Measurements from ENCODE around the gene CHAD. TPM values are rescaled to one million over a fixed set of nuclear protein-coding genes. Genes with fewer than 3 reads are reported as not detected.

The CHAD gene
- total and polyA plus RNA-seq, 4 donors: 0.14 to 0.37 (median 0.35) TPM; not detected in 1

DNA sequence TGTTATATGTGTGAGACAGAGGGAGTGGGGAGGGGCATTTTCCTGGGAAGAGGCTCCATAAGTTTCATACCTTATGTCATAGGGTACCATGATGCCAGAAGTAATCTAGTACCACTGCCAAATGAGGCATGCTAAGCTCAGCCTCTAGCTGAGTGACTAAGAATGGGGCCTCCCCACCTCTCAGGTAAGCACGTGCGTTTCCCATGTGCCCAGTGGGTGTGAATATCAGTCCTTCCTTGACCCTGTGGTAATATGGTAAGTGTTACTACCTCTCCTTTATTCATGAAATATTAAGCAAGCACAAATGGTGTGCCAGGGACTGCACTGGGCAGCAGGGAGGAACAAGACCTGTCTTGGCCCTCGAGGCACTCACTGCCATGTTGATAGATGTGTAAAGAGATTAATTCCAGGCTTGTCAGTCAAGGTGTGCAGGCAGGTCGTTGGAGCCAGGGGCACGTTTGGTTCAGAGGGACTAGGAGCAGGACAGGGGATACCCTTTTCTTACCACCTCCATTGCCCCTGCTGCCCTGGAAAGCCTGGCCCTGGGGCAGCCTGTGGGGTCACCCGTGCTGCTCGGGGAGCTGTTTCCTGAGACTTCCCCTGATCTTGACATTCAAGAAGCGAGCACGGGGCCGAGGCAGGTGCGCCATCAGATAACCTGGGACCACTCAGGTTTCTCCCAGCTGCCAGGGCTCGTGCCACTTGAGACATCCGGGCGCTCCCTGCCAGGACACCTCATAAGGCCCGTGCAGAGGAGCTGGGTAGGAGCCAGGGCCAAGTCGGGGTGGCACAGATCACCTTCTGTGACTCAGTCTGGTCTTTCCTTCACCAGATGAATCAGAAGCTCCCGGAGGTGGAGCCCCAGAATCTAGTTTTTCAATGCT is 18.8 kb upstream of the CHAD start:
- Histone ChIP-seq H3K27me3 (ENCODE audit: control insufficient read depth in 3 of 3, insufficient read depth in 3 of 3, low read length in 2 of 3) (no peaks in the 10 kb centered on the region), H3K4me1 (ENCODE audit: control insufficient read depth in 5 of 5, insufficient read depth in 5 of 5, low read length in 5 of 5) (peaks cover 0 to 4% (median 0%) of the 10 kb centered on the region in 5 donors), H3K9ac (ENCODE audit: insufficient read depth in 1 of 2, low read length in 2 of 2) (no peak overlapping the region), H3K9me3 (ENCODE audit: control insufficient read depth in 4 of 4, insufficient read depth in 3 of 4, low read length in 3 of 4) (no peaks in the 10 kb centered on the region), H3K36me3 (ENCODE audit: control insufficient read depth in 4 of 4, insufficient read depth in 4 of 4, low read length in 4 of 4) (peaks cover 6 to 30% (median 11%) of the 10 kb centered on the region in 4 donors), H3K4me3 (no peak overlapping the region), H3K27ac (ENCODE audit: low read depth in 1 of 2, low read length in 1 of 2) (no peak overlapping the region)
- 85 to 89% methylated on average over 17 of the region's 17 CpGs for WGBS, 2 donors
- TF ChIP-seq, protein P1, sequence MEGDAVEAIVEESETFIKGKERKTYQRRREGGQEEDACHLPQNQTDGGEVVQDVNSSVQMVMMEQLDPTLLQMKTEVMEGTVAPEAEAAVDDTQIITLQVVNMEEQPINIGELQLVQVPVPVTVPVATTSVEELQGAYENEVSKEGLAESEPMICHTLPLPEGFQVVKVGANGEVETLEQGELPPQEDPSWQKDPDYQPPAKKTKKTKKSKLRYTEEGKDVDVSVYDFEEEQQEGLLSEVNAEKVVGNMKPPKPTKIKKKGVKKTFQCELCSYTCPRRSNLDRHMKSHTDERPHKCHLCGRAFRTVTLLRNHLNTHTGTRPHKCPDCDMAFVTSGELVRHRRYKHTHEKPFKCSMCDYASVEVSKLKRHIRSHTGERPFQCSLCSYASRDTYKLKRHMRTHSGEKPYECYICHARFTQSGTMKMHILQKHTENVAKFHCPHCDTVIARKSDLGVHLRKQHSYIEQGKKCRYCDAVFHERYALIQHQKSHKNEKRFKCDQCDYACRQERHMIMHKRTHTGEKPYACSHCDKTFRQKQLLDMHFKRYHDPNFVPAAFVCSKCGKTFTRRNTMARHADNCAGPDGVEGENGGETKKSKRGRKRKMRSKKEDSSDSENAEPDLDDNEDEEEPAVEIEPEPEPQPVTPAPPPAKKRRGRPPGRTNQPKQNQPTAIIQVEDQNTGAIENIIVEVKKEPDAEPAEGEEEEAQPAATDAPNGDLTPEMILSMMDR (IDR thresholded peaks at IDR 0.05; ENCODE audit: control extremely low read depth, extremely low read depth): no peak
- no peak for ATAC-seq (ENCODE audit: insufficient read depth, low FRiP score)
- no peak for DNase-seq

DNA sequence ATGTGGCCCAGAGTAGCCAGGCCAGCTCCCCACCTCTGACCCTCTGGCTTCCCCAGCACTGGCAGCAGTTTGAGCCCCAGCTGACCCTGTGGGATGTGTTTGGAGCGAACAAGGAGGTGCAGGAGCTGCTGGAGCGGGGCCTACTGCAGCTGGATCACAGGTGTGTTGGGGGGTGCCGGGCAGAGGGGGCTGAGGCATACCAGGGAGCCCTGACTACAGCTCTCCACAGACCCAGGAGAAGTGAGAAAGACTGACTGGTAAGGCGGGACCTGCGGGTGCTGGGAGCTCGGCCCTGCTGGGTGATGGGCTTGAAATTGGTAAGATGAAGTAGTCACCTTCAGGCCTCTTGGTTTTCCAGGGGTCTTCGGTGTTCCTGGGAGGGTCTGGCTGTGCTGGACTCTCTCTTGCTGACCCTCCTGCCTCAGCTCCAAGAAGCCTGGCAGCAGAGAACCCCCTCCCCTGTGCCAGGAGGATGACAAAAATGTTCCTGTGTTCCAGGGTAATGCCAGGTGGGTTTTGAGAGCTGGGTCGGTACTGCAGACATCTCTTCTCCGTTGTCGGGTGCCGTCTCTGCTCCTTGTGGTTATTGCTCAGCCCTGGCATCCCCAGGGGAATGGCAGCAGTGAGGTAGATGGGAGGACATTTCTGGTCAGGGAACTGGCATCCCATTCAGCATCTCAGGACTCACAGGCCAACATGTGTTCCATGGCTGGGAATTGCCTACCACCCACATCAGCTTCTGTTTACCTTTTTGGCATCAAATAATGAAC is 15.9 kb upstream of the CHAD start:
- no peak for ATAC-seq (ENCODE audit: insufficient read depth, low FRiP score)

DNA sequence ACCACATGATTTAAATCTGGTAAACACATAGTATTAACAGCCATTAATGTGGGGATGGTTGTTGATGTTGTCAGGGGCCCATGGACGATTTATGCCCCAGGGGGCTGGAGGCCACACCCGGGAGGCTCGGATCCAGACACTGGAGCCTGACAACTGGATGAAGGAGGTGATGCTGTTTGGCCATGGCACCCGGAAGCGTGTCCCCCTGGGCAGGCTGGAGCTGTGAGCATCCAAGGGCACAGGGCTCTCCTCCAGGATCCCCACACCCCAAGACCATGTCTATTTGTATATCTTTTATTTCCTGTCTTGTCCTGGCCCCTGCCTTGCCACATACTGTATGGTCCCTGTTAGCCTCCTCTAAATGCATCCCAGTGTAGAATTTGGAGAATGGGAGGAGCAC is 14.6 kb upstream of the CHAD start:
- peaks cover 6 to 36% (median 11%) of the 10 kb centered on the region in 4 donors for H3K36me3 ChIP-seq (ENCODE audit: control insufficient read depth in 4 of 4, insufficient read depth in 4 of 4, low read length in 4 of 4)
- H3K9me3 ChIP-seq (ENCODE audit: control insufficient read depth in 4 of 4, insufficient read depth in 3 of 4, low read length in 3 of 4): no peaks in the 10 kb centered on the region
- peaks cover 0 to 8% (median 6%) of the 10 kb centered on the region in 5 donors for H3K4me1 ChIP-seq (ENCODE audit: control insufficient read depth in 5 of 5, insufficient read depth in 5 of 5, low read length in 5 of 5)
- ATAC-seq (ENCODE audit: insufficient read depth, low FRiP score) (no peak), DNase-seq (no peak)
- TF ChIP-seq, protein P1 (IDR thresholded peaks at IDR 0.05; ENCODE audit: control extremely low read depth, extremely low read depth): no peak
- 88 to 90% methylated on average over 5 of the region's 5 CpGs for WGBS, 2 donors
- no peak overlapping the region for H3K27ac ChIP-seq (ENCODE audit: low read depth in 1 of 2, low read length in 1 of 2)
- H3K27me3 ChIP-seq (ENCODE audit: control insufficient read depth in 3 of 3, insufficient read depth in 3 of 3, low read length in 2 of 3): no peaks in the 10 kb centered on the region
- no peak overlapping the region for H3K4me3 ChIP-seq
- H3K9ac ChIP-seq (ENCODE audit: insufficient read depth in 1 of 2, low read length in 2 of 2): no peak overlapping the region

More for the DNA sequence above, 15.9 kb upstream of the CHAD start:
- no peak overlapping the region for H3K4me3 ChIP-seq
- no peak overlapping the region for H3K9ac ChIP-seq (ENCODE audit: insufficient read depth in 1 of 2, low read length in 2 of 2)
- 95 to 96% methylated on average over 9 to 11 of the region's 11 CpGs for WGBS, 2 donors
- TF ChIP-seq, protein P1 (IDR thresholded peaks at IDR 0.05; ENCODE audit: control extremely low read depth, extremely low read depth): no peak
- peaks cover 6 to 36% (median 11%) of the 10 kb centered on the region in 4 donors for H3K36me3 ChIP-seq (ENCODE audit: control insufficient read depth in 4 of 4, insufficient read depth in 4 of 4, low read length in 4 of 4)
- peak in 1 of 3 donors; percentile 10 for DNase-seq
- H3K27me3 ChIP-seq (ENCODE audit: control insufficient read depth in 3 of 3, insufficient read depth in 3 of 3, low read length in 2 of 3): no peaks in the 10 kb centered on the region
- H3K9me3 ChIP-seq (ENCODE audit: control insufficient read depth in 4 of 4, insufficient read depth in 3 of 4, low read length in 3 of 4): no peaks in the 10 kb centered on the region
- H3K4me1 ChIP-seq (ENCODE audit: control insufficient read depth in 5 of 5, insufficient read depth in 5 of 5, low read length in 5 of 5): peaks cover 0 to 6% (median 4%) of the 10 kb centered on the region in 5 donors
- H3K27ac ChIP-seq (ENCODE audit: low read depth in 1 of 2, low read length in 1 of 2): no peak overlapping the region

Data from lung (tissue), 12 donors.